CD4-positive, CD25-positive, alpha-beta regulatory T cell (primary cell): ENCODE data around the gene LSM14B. TPM values are rescaled to one million over a fixed set of nuclear protein-coding genes. Genes with fewer than 3 reads are reported as not detected.

Source experiments
- ATAC-seq, 2 donors: fragments of 150-1000 bp; cut with Tn5 transposase; one replicate each; pipeline ENCODE4 v1.10.0; 2021; ENCODE audit warnings: low read depth in 2 of 2, moderate number of reproducible peaks in 2 of 2, moderate library complexity in 1 of 2
- DNase-seq, 3 donors: peaks; one replicate each; pipeline versions ENCODE4 v3.0.0 to v3.0.0-alpha.2; 2012 to 2022; ENCODE audit warnings: mixed read lengths in 1 of 3
- H3K27ac ChIP-seq: one replicate; pipeline ENCODE4 v1.7.0; 2013; ENCODE audit warnings: mild to moderate bottlenecking, low read length; ENCODE audit not compliant: insufficient read depth, poor library complexity, severe bottlenecking
- H3K27me3 ChIP-seq: one replicate; pipeline ENCODE4 v1.7.0; 2013; ENCODE audit warnings: low read length; ENCODE audit not compliant: control insufficient read depth, insufficient read depth
- H3K36me3 ChIP-seq: one replicate; pipeline ENCODE4 v1.7.0; 2013; ENCODE audit warnings: mild to moderate bottlenecking, low read length, moderate library complexity; ENCODE audit not compliant: control insufficient read depth, insufficient read depth
- H3K4me1 ChIP-seq: 2 replicates; pipeline ENCODE4 v1.7.0; 2013; ENCODE audit warnings: mild to moderate bottlenecking, low read length; ENCODE audit not compliant: insufficient read depth, control insufficient read depth, poor library complexity, severe bottlenecking
- H3K4me3 ChIP-seq: one replicate; pipeline ENCODE4 v1.7.0; 2013; ENCODE audit warnings: low read depth, mild to moderate bottlenecking, low read length, moderate library complexity
- H3K9me3 ChIP-seq, 2 experiments: 1 replicate in 1 of 2; 2 replicates in 1 of 2; pipeline ENCODE4 v1.7.0; 2013; ENCODE audit warnings: low read length in 2 of 2, mild to moderate bottlenecking in 1 of 2, moderate library complexity in 1 of 2; ENCODE audit not compliant: control insufficient read depth in 2 of 2
- H3K27ac Mint-ChIP-seq, 3 donors: one replicate each; pipeline ENCODE4 v1.8.0; 2020 to 2022; ENCODE audit warnings: mild to moderate bottlenecking in 3 of 3, mixed read lengths in 3 of 3, moderate library complexity in 2 of 3
- H3K27me3 Mint-ChIP-seq: one replicate; pipeline ENCODE4 v1.8.0; 2022; ENCODE audit warnings: mild to moderate bottlenecking, mixed read lengths
- H3K36me3 Mint-ChIP-seq: one replicate; pipeline ENCODE4 v1.8.0; 2020; ENCODE audit warnings: mixed read lengths
- H3K4me1 Mint-ChIP-seq, 4 donors: one replicate each; pipeline ENCODE4 v1.8.0; 2020 to 2022; ENCODE audit warnings: mixed read lengths in 4 of 4, mild to moderate bottlenecking in 1 of 4
- H3K4me3 Mint-ChIP-seq, 4 donors: one replicate each; pipeline ENCODE4 v1.8.0; 2020 to 2022; ENCODE audit warnings: mild to moderate bottlenecking in 4 of 4, mixed read lengths in 4 of 4, moderate library complexity in 3 of 4
- H3K9me3 Mint-ChIP-seq, 7 donors: one replicate each; pipeline ENCODE4 v1.8.0; 2020 to 2022; ENCODE audit warnings: mixed read lengths in 7 of 7, mild to moderate bottlenecking in 3 of 7, moderate library complexity in 2 of 7
- polyA plus RNA-seq, 4 donors: library from polyadenylated mRNA; unstranded; fragments of 300-500 nt; fragmentation: Illumina TruSeq; gene quantifications; one replicate each; pipeline ENCODE4 v1.2.3, GENCODE V29; 2021
- total RNA-seq: library from RNA; stranded (reverse); gene quantifications from one replicate; pipeline ENCODE4 v1.2.3, GENCODE V29; 2022

The LSM14B gene
- total and polyA plus RNA-seq, 5 donors from 2014 or later = 0.65 to 33.7 (median 1.2) TPM

DNA sequence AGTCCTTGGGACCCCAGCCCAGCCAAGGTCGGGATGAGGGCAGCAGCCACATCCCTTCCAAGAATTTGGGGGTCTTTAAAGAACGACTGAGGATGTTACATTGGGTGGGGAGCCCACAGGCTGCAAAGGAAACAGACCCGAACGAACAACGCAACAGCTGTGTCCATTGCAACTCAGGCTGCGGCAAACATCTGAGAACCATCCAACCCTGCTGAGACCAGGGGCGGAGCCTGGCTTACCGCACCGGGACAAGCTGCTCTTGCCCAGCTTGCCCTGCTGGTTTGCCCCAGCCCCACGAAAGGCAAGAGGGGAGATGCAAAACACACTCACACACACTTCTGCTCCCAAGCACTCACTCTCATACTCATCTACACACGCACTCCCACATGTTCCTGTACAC lies 35.0 kb upstream of the LSM14B start:
- H3K4me3 Mint-ChIP-seq = no peak overlapping the region
- H3K27me3 ChIP-seq = no peaks in the 10 kb centered on the region
- H3K36me3 ChIP-seq = no peaks in the 10 kb centered on the region
- H3K27ac Mint-ChIP-seq = no peak overlapping the region
- no peaks in the 10 kb centered on the region for H3K4me1 ChIP-seq
- no peak overlapping the region for H3K27ac ChIP-seq
- H3K4me3 ChIP-seq = no peak overlapping the region
- H3K9me3 ChIP-seq = no peaks in the 10 kb centered on the region
- no peak for ATAC-seq
- no peak for DNase-seq
- H3K36me3 Mint-ChIP-seq = no peaks in the 10 kb centered on the region
- peaks cover 4% of the 10 kb centered on the region for H3K27me3 Mint-ChIP-seq
- H3K9me3 Mint-ChIP-seq = peaks cover 0 to 7% (median 2%) of the 10 kb centered on the region in 7 donors
- H3K4me1 Mint-ChIP-seq = no peaks in the 10 kb centered on the region

DNA sequence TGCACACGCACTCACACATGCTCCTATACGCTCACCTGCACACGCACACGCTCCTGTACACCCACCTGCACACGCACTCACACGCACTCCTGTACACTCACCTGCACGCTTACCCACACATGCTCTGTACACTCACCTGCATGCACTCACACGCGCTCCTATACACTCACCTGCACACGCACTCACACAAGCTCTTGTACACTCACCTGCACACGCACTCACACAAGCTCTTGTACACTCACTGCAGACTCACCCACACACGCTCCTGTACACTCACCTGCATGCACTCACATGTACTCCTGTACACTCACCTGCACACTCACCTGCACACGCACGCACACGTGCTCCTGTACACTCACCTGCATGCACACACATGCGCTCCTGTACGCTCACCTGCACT lies 34.6 kb upstream of the LSM14B start:
- H3K9me3 ChIP-seq = no peaks in the 10 kb centered on the region
- no peak overlapping the region for H3K27ac Mint-ChIP-seq
- H3K4me3 ChIP-seq = no peak overlapping the region
- H3K27me3 Mint-ChIP-seq = peaks cover 4% of the 10 kb centered on the region
- H3K36me3 ChIP-seq = no peaks in the 10 kb centered on the region
- no peaks in the 10 kb centered on the region for H3K27me3 ChIP-seq
- H3K4me1 ChIP-seq = no peaks in the 10 kb centered on the region
- peaks cover 0 to 7% (median 2%) of the 10 kb centered on the region in 7 donors for H3K9me3 Mint-ChIP-seq
- no peaks in the 10 kb centered on the region for H3K4me1 Mint-ChIP-seq
- DNase-seq (no peak), ATAC-seq (no peak)
- no peaks in the 10 kb centered on the region for H3K36me3 Mint-ChIP-seq
- no peak overlapping the region for H3K4me3 Mint-ChIP-seq
- no peak overlapping the region for H3K27ac ChIP-seq

DNA sequence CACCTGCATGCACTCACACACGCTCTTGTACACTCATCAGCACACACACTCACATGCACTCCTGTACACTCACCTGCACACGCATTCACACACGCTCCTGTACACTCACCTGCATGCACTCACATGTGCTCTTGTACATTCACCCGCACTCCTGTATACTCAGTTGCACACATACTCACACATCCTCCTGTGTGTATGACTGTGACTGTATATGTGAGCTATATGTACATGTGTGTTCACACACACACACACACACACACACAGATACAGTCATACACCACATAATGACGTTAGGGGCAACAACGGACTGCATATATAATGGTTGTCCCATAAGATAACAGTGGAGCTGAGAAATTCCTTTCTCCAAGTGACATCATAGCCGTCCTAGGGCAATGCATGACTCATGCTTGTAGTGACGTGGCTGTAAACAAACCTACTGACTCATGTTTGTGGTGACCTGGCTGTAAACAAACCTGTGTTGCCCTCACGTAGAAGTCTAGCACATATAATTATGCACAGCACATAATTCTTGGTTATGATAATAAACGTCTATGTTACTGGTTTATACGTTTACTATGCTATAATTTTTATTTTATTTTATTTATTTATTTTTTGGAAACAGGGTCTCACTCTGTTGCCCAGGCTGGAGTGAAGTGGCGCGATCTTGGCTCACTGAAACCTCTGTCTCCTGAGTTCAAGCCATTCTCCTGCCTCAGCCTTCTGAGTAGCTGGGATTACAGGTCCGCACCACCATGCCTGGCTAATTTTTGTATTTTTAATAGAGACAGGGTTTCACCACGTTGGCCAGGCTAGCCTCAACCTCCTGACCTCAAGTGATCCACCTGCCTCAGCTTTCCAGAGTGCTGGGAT lies 33.8 kb upstream of the LSM14B start:
- H3K27ac Mint-ChIP-seq = no peak overlapping the region
- Histone ChIP-seq H3K27me3 (no peaks in the 10 kb centered on the region), H3K4me3 (no peak overlapping the region), H3K9me3 (no peaks in the 10 kb centered on the region), H3K36me3 (no peaks in the 10 kb centered on the region), H3K27ac (no peak overlapping the region), H3K4me1 (no peaks in the 10 kb centered on the region)
- ATAC-seq (peak in 1 of 2 donors; percentile 53), DNase-seq (no peak)
- peaks cover 2% of the 10 kb centered on the region for H3K27me3 Mint-ChIP-seq
- no peak overlapping the region for H3K4me3 Mint-ChIP-seq
- no peaks in the 10 kb centered on the region for H3K4me1 Mint-ChIP-seq
- H3K36me3 Mint-ChIP-seq = no peaks in the 10 kb centered on the region
- H3K9me3 Mint-ChIP-seq = peaks cover 0 to 10% (median 2%) of the 10 kb centered on the region in 7 donors

DNA sequence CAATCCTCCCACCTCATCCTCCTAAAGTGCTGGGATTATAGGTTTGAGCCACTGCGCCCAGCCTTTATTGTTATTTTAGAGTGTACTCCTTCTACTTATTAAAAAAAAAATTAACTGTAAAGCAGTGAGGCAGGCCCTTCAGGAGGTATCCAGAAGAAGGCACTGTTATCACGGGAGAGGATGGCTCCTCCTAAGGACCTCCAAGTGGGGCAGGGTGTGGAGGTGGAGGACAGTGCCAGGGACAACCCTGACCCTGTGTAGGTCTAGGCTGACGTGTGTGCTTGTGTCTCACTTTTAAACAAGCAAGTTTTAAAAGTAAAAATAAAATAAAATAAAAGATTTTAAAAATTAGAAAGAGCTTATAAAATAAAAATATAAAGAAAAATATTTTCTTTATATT lies 32.9 kb upstream of the LSM14B start:
- no peaks in the 10 kb centered on the region for H3K36me3 ChIP-seq
- no peaks in the 10 kb centered on the region for H3K27me3 ChIP-seq
- peaks cover 8% of the 10 kb centered on the region for H3K27me3 Mint-ChIP-seq
- H3K9me3 Mint-ChIP-seq = peaks cover 0 to 12% (median 2%) of the 10 kb centered on the region in 7 donors
- no peaks in the 10 kb centered on the region for H3K36me3 Mint-ChIP-seq
- no peak overlapping the region for H3K4me3 ChIP-seq
- no peaks in the 10 kb centered on the region for H3K9me3 ChIP-seq
- no peak overlapping the region for H3K27ac Mint-ChIP-seq
- ATAC-seq = no peak
- H3K27ac ChIP-seq = no peak overlapping the region
- no peak for DNase-seq
- H3K4me1 Mint-ChIP-seq = no peaks in the 10 kb centered on the region
- no peak overlapping the region for H3K4me3 Mint-ChIP-seq
- H3K4me1 ChIP-seq = no peaks in the 10 kb centered on the region

DNA sequence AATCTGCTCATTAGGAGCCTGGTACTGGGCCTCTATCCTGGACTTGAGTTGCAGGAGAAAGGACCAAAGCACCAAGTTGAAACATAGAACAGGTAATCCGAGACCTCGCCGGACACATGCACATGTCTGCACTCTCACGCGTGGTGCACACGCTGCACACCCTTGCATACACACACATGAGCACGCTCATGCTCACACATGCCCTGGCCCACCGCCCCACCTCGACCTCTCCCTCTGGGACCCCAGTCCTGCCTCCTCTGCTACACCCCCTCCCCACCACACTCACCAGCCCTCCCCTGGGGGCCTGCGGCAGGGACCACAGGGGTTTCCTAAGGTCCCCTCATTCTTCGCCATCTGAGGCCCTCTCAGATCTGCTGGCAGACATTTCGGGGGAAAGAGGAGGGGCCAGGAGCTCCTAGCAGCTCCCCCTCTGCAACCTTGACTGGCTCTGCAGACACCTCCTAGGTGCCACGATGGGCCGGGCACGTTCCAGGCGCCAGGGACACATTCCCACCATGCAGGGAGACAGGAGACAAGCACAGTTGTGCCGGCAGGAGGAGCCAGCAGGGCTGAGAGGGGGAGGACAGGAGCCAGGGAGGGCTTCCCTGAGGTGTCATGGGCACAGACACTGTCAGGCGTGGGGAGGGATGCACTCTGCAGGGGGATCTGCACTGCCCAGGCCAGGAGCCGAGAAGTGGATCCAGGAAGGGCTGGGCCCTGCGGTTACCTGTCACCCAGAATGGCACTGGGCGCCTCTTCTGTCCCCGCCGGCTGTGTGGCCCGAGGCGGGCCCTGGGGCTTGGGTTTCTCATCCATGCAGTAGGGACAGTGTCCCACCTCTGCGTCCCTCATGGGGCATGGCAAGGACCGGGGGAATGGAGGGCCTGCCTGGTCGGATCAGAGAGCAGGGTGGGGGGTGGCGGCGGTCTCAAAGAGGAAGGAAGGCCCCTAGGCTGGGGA lies 25.6 kb upstream of the LSM14B start:
- no peak for DNase-seq
- Mint-ChIP-seq H3K27me3 (peaks cover 8% of the 10 kb centered on the region), H3K4me3 (no peak overlapping the region), H3K36me3 (peaks cover 3% of the 10 kb centered on the region), H3K27ac (no peak overlapping the region), H3K4me1 (no peaks in the 10 kb centered on the region), H3K9me3 (peaks cover 0 to 26% (median 6%) of the 10 kb centered on the region in 7 donors)
- Histone ChIP-seq H3K4me1 (no peaks in the 10 kb centered on the region), H3K4me3 (no peak overlapping the region), H3K27me3 (no peaks in the 10 kb centered on the region), H3K36me3 (no peaks in the 10 kb centered on the region), H3K9me3 (peaks cover 0 to 17% of the 10 kb centered on the region in 2 experiments), H3K27ac (no peak overlapping the region)
- no peak for ATAC-seq

DNA sequence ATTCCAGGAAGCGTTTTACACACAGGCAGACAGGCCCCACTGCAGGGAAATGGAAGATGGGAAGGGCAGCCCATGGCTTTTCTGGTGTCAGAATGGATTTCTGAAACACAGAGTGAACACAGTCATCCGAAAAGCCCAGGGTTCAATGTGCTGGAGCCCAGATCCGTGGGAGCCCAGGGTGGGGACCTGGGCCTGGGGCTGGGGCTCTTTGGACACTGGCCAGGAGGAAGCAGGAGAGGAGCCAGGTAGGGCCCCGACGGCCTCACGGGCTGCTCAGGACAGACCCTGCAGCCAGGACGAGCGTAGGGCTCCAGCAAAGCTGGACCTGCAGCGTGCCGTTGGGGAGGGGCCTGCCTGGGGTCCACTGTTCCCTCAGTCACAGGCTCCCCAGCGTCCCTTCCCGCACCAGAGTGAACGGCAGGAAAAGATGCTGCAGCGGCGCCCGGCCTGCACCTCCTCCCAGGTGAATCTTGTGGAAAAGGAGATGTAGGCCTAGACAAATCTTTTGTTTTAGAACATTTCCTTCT lies 24.3 kb upstream of the LSM14B start:
- H3K27me3 ChIP-seq = no peaks in the 10 kb centered on the region
- ATAC-seq = no peak
- H3K36me3 Mint-ChIP-seq = peaks cover 3% of the 10 kb centered on the region

DNA sequence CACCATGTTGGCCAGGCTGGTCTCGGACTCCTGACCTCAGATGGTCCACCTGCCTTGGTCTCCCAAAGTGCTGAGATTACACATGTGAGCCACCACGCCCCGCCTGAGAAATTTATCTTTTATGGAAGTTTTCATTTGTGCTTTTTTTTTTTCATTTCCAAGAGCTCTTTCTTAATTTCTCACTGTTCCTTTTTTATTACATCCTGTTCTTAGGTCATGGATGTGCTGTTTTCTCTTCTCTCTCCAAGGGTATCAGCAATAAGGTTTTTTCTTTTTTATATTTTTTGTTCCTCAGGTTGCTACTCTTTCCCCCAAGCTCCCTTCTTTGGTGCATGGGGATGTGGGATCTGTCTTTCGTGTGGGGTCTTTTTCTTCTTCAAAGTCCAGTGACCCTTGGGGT lies 21.2 kb upstream of the LSM14B start:
- Mint-ChIP-seq H3K4me3 (no peak overlapping the region), H3K27me3 (no peaks in the 10 kb centered on the region), H3K4me1 (no peaks in the 10 kb centered on the region), H3K36me3 (peaks cover 10% of the 10 kb centered on the region), H3K27ac (no peak overlapping the region), H3K9me3 (peaks cover 0 to 44% (median 13%) of the 10 kb centered on the region in 7 donors)
- Histone ChIP-seq H3K36me3 (no peaks in the 10 kb centered on the region), H3K9me3 (peaks cover 9 to 56% of the 10 kb centered on the region in 2 experiments), H3K4me1 (no peaks in the 10 kb centered on the region), H3K27ac (no peak overlapping the region), H3K4me3 (no peak overlapping the region), H3K27me3 (no peaks in the 10 kb centered on the region)
- ATAC-seq (no peak), DNase-seq (no peak)

More for the DNA sequence above, 24.3 kb upstream of the LSM14B start:
- Mint-ChIP-seq H3K27ac (no peak overlapping the region), H3K4me3 (no peak overlapping the region), H3K9me3 (peaks cover 0 to 27% (median 6%) of the 10 kb centered on the region in 7 donors), H3K27me3 (peaks cover 8% of the 10 kb centered on the region), H3K4me1 (no peaks in the 10 kb centered on the region)
- no peak overlapping the region for H3K4me3 ChIP-seq
- H3K27ac ChIP-seq = no peak overlapping the region
- no peaks in the 10 kb centered on the region for H3K4me1 ChIP-seq
- H3K9me3 ChIP-seq = peaks cover 0 to 28% of the 10 kb centered on the region in 2 experiments
- DNase-seq = no peak
- no peaks in the 10 kb centered on the region for H3K36me3 ChIP-seq
